HG02588 (cell line): ENCODE measurements around the gene RNF103.
A peak's percentile ranks its signal among the peaks of the same experiment; 100 is the strongest.
"Not testable (repeated sequence)": the region's sequence is repeated elsewhere in the genome, so short reads cannot be mapped to it uniquely, and the experiment has no call there.

Experiments
- ATAC-seq: cut with Tn5 transposase; IDR thresholded peaks from one replicate; pipeline ENCODE4 v1.9.1; 2021; ENCODE audit warnings: mild to moderate bottlenecking, moderate library complexity; ENCODE audit not compliant: unreplicated experiment

RNF103 gene

DNA sequence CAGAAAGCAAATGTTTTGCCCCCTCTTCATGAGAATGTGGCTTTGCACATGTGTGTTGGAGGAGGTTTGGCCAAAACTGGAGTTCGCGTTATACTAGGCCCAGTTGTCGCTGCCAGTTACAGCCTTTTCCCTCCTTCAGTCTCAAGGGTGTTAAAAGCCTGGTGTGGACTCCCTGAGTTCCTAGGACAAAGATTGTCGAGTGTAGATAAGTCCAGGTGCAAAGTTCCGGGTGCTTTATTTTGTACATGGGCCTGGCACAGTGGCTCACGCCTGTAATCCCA, 542 bp upstream of the RNF103 start:
- no peak for ATAC-seq

DNA sequence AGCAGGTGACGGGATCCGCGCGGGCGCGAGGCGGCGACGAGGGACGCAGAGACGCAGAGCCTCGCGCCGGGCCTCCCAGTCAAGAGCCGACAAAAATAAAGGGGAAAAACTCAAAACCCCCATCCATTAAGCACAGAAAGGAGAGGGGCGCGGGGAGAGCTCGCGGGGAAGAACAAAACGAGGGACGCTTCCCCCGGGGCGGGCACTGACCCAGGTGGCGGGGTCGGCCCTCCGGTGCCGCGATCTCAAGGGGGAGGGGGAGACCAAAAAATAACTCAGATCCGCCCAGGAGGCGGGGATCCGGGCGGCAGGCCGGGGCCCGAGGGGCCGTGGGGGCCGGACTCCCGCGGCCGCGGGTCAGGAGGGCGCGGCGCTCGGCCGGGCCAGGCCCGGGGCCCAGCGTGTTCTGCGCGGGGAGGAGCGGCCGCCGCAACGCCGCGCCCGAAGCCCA, 597 bp downstream of the RNF103 start:
- ATAC-seq, result peak; percentile 53

DNA sequence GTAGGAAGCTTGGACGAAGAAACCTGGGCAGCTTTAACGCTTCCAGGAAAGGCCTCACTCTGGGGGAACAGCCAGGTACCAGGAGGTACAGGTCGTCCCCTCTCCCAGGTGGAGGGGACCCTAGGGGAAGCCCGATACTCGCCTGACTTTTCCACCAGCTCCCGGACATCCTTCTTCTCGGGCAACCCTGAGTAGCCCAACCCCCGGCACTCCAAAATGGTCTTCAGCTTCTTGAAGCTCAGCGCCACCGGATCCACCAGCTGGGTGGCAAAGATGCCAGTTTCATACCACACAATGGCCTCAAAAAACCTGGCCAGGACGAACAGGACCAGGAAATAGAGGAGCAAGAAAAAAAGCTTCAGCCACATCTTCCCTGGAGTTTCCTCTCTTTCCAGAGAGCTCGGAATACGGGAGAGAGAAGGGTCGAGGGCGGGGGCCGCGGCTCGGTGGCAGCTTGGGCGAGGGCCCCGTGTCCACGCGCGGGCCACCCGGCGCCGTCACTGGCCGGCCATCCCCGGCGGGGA, 1.1 kb downstream of the RNF103 start:
- ATAC-seq, result peak; percentile 24

DNA sequence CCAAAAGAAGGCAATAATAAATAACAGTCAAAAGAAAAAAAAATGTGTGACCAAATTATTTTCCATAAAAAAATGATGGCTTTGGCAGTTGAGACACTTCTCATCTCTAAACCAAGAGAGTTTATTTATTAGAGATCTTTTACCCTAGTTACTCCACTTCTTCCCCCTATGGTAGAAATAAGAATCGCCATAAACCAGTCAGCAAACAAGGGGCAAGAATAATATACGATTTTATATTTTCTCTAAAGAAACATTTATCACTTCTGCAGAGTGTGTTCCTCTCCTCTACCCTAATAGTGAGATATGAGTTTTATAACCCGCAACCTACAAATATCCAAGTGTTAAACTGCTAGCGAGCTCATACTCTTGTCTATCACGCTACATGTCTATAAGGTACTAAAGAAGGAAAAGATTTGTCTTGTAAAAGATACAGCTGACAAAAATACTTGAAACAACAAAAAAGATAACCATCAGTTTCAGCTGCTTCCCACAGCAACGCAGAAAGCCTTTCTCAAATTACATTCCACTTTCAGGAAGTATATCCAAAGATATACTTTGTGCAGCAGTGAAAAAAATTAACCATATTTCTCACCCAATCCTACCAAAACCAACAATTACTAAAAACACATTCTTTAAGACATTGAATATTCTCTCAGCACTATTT, 2.3 kb downstream of the RNF103 start:
- no peak for ATAC-seq

DNA sequence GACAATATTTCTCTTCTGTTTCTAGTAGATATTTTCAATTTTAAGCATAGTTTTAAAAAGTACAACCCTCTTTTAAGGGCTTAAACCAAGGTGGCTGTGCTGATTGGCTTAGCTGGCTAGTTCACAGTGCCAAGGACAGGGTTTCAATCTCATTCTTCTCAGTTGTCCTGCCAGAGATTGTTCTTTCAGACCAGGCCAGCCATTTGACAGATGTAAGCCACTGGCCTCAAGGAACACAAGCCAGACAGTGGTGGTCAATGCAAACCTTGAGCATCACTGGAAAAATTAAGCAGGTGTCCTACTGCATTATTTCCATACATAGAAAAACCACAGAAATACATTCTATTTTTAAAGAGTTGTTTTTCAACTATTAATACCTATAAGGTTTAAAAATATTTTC, 5.9 kb downstream of the RNF103 start:
- ATAC-seq, result peak; percentile 47

DNA sequence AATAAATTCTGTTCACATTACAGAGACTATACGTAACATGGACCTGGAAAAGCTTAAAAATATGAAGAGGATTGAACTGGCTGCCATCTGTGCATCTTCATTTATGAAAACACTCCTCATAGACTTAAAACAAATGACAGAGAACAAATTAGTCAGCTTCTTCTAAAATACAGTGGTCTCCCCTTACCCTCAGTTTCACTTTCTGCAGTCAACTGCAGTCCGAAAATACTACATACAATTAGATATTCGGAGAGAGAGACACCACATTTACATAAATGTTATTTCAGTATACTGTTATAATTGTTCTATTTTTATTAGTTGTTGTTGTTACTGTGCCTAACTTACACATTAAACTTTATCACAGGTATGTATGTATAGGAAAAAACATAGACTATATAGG, 6.5 kb downstream of the RNF103 start:
- ATAC-seq, result peak; percentile 49

DNA sequence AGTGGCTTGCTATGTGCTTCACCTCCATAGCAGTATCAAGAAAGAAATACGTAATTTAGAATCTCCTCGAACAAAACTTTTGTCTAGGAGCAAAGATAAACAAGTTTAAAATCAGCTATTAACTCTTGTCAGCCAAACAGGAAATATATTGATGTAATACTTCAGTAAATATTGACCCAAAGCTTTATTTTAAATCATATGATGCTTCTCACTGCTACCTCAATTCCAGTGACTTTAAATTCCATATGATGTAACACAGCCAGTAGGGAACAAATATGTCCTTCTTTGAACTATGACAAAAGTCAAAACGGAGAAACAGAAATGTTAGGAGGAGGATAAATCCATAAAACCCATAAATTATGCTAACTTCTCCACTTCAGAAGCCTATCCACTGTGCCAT, 7.2 kb downstream of the RNF103 start:
- no peak for ATAC-seq

DNA sequence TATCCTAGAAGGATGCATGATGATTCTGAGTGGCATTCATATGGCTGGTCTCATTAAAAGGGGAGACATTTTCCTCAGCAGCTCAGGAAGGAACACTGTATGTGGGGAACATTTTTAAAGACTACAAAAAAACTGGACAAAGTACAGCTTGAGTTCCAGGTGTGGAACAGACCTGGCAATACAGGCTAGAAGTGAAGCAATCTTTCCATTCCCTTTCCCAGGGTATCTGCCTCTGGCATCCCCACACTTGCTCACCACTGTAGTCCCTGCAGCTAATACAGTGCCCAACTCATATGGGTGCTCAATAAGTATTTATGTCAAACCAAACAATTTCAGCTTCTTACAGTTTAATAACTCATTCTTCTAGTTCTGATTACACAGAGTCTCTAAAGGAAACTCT, 8.1 kb downstream of the RNF103 start:
- no peak for ATAC-seq

DNA sequence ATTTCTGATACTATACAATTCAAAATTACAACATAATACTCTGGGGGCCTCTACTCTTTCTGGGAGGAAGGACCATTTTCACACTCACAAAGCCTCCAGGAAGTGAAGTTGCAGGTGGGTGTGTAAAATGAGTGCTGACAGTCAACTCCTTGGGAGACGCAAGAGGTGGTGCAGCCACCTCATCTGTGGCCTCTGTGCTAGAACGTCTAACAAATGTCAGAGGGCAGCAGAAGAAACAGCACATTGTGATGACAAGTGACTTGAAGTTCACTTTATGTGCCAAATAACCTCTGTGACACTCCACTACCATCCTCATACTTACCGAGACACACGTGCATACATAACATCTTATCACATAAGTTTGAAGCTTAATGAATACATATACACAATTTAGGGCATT, 10.2 kb downstream of the RNF103 start:
- no peak for ATAC-seq

DNA sequence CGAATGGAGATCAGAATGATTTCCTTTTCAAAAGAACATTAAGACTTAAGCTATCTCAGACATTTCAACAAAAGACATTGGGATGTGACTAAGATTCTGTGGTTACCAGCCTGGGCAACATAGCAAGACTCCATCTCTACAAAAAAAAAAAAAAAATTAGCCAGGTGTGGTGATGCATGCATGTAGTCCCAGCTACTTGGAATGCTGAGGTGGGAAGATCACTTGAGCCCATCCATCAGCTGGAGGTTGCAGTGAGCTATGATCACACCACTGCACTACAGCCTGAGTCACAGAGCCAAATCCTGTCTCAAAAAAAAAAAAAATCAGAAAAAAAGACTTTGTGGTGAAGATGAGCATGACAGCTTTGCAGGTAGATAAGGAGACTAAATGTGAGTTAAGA, 12.8 kb downstream of the RNF103 start:
- no peak for ATAC-seq

DNA sequence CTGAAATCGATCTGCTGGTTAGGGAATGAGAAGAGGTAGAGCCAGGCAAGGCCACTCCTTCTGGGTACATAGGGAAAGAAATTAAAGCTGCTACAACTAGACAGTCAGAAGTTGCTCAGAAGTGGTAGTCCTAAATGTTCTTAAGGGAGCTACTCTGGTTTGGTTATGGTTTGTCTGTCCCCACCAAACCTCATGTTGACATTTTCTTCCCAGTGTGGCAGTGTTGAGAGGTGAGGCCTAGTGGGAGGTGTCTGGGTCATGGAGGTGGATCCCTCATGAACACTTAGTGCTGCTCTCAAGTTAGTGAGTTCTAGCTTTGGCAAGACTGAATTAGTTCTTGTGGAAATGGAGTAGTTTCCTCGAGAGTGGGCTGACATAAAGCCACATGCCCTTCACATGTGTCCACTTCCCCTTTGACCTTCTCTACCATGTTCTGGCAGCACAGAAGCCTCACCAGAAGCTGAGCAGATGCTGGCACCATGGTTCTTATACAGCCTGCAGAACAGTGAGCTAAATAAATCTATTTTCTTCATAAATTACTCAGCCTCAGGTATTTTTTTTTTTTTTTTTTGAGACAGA, 14.7 kb downstream of the RNF103 start:
- ATAC-seq, result no peak

DNA sequence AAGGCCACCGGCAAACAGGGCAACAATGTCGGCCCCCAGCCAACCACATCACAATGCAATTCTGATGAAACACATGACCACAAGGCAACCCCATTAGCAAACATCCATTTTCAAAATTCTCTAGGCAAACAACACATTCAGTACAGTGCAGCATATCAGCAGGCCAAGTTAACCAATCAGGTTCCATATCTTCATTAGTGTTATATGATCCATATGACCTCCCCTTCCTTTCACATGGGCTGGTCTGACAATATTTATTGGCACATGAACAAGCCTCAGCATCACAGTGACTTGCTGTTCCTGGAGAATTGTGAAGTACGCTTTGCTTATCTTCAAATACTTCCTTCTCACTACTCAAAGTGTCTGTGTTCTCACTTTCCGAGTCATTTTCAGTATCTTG, 19.8 kb downstream of the RNF103 start:
- ATAC-seq, result no peak

DNA sequence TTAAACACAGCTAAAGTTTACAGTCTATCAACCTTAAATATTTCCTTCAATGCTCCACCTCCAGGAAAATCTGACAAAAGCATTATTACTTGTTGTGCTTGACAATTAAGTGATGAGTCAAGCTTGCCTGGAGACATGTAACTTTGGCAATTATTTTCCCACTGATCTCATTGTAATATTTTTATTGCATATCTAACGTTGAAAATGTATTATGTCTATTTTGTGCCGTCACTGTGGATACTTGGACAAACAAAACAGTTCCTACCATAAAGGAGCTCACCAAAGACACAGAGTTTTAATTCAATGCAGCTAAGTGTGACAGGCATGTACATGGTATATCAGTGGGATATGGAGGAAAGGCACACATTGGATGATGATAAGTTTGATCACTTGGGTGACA, 24.7 kb downstream of the RNF103 start:
- no peak for ATAC-seq

DNA sequence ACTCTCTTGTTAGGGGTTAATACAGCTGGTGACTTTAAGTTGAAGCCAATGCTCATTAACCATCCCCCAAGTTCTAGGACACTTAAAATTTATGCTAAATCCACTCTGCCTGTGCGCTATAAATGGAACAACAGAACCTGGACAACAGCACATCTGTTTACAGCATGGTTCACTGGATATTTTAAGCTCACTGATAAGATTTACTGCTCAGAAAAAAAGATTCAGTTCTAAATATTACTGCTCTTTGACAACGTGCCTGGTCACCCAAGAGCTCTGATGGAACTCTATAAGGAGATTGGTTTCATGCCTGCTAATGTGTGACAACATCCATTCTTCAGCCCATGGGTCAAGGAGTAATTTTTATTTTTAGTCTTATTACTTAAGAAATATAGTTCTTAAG, 27.5 kb downstream of the RNF103 start:
- ATAC-seq, result no peak

DNA sequence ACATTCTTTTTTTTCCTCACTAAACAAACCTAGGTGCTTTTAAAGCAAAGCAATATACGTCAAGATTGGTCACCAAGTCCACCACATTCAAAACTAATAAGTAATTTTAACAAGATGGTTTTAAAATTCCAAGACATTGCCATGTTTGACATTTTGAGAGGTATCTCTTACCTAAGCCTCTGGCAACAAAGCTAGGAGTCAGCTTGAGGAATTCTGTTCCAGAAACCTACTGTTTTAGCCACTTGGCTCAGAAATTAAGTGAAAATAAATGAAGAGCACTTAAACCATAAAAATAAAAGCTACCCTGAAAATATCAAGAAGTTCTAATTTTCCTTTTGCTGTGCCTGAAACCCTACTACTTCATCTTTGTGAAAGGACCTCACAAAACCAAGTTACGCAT, 30.4 kb downstream of the RNF103 start:
- no peak for ATAC-seq

DNA sequence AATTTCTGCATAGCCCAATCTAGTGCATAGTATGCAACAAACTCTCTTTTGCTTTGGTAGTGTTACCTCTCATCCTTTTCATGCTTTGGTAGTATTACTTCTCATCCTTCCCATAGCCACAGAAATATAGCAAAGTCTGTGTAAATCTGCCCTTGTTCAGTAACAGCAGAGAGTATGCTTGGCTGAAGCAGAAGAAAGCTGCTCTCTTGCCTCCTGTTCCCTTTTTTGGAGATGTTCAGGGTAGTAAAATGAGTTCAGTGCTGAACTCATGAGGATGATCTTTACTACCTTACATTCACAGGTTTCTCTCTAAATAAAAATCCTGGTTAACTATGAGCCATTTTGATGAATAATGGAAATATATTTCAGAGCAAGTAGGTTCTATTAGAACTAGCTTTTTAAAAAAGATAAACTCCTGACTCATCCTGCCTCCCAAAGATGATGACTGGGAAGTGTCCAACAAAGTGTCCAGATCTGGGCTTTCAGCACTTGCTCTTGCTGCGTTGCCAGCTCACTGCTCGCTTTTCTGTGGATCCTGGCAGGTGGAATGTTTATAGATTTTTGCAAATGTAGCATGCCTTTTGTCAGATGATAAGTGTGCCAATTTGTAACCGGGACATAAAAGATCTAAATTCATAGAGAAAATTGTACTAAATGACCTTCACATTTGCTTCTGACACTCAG, 31.0 kb downstream of the RNF103 start:
- ATAC-seq, result no peak

DNA sequence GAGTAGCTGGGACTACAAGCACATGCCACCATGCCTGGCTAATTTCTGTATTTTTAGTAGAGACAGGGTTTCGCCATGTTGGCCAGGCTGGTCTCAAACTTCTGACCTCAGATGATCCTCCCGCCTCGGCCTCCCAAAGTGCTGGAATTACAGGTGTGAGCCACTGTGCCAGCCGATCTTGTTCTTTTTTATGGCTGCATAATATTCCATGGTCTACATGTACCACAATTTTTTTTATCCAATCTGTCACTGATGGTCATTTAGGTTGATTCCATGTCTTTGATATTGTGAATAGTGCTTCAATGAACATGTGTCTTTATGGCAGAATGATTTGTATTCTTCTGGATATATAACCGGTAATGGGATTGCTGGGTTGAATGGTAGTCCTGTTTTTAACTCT, 34.0 kb downstream of the RNF103 start:
- ATAC-seq, result not testable (repeated sequence)

DNA sequence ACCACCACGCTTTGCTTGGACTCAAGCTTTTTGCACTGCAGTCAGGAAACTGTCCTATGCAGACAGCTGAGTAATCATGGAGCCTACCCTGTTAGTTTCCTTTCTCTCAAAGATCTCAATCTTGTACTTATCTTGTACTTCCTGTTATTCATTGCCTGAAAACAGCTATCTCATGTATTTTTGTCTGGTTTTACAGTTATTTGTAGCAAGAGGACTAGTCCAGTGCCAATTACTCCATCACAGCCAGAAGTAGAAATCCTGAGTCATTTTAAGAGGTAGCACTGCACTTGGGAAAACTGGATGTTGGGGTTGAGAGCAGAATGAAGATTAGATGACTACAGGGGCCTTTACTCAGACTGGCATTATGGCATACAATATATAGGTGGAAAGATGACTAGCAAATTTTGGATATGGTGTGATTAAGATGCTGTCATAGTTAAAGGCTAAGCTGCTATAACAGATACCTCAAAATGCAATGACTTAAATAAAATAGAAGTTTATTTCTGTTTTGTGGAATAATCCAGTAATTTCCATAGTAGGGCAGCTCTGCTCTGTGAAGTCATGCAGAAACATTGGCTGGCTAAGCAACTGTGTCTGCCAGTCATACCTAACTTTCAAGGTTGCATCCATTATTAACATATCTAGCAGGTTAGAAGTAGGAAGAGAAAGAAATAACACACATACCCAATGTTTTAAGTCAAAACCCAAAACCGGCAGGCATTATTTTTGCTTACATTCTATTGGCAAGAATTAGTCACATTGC, 39.3 kb downstream of the RNF103 start:
- no peak for ATAC-seq

DNA sequence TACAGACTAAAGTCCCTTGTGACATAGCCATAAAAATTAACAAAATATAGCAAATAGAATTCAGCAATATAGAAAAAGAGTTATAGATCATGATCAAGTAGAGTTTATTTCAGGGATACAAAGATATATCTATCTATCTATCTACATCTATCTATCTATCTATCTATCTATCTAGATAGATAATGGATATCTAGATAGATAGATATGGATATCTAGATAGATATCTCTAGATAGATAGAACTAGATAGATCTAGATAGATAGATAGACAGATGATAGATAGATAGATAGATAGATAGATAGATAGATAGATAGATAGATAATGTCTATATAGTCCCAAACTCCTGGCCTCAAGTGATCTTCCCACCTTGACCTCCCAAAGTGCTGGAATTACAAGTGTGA, 43.1 kb downstream of the RNF103 start:
- ATAC-seq, result no peak

DNA sequence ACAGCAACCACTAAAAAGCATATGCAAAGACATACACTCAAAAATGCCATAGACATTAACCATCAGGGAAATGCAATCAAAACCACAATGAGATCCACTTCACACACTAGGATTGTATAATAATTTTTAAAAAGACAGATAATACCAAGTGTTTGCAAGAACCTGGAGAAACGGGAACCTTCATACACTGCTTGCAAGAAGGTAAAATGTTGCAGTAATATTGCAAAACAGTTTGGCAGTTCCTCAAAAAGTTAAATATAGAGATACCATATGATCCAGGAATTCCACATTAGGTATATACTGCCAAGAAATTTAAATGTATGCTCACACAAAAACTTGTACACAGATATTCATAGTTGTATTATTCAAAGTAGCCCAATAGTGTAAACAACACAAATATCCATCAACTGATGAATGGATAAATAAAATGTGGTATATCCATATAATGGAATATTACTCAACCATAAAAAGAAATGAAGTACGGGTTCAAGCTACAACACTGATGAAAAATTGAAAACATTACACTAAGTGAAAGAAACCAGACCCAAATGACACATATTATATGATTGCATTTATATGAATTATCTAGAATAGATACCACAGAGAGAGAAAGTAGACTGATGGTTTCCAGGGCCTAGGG, 45.7 kb downstream of the RNF103 start:
- no peak for ATAC-seq

DNA sequence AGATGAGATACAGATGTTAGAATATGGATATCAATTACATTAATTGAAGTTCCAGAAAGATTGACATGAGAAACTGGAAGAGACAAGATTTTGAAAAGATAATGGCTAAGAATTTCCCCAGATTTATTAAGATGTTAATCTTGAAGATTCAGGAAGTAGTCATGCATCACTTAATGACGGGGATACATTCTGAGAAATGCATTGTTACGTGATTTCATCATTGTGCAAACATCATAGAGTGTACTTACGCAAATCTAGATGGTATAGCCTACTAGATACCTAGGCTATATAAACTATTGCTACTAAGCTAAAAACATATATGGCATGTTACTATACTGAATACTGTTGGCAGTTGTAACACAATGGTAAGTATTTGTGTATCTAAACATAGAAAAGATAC, 53.6 kb downstream of the RNF103 start:
- ATAC-seq, result no peak
